Osteoblast (primary cell): Measurements from ENCODE around the gene UNC93B1. TPM values are rescaled to one million over a fixed set of nuclear protein-coding genes. Genes with fewer than 3 reads are reported as not detected.
"Not testable (repeated sequence)": the region's sequence is repeated elsewhere in the genome, so short reads cannot be mapped to it uniquely, and the experiment has no call there.

Source experiments
- DNase-seq: peaks from one replicate; pipeline ENCODE4 v3.0.0; 2011; ENCODE audit warnings: low spot score, mixed read lengths; ENCODE audit not compliant: insufficient read length; ENCODE audit errors: missing footprints
- H2AFZ ChIP-seq: 2 replicates; pipeline ENCODE4 v1.6.0; 2011; ENCODE audit warnings: mild to moderate bottlenecking, low read length
- H3K27ac ChIP-seq: 2 replicates; pipeline ENCODE4 v1.5.1; 2011; ENCODE audit warnings: mild to moderate bottlenecking, low read depth, low read length, moderate library complexity
- H3K27me3 ChIP-seq: 2 replicates; pipeline ENCODE4 v1.6.0; 2012; ENCODE audit warnings: mild to moderate bottlenecking, control low read depth, inconsistent platforms, low read length, moderate library complexity; ENCODE audit not compliant: insufficient read depth
- H3K36me3 ChIP-seq: 2 replicates; pipeline ENCODE4 v1.5.1; 2011; ENCODE audit warnings: mild to moderate bottlenecking, low read length, control low read depth, moderate library complexity; ENCODE audit not compliant: insufficient read depth
- H3K4me1 ChIP-seq: 2 replicates; pipeline ENCODE4 v1.5.1; 2011; ENCODE audit warnings: mild to moderate bottlenecking, low read length, control low read depth, moderate library complexity; ENCODE audit not compliant: insufficient read depth
- H3K4me2 ChIP-seq: 2 replicates; pipeline ENCODE4 v1.6.0; 2011; ENCODE audit warnings: mild to moderate bottlenecking, low read length; ENCODE audit not compliant: insufficient read depth
- H3K4me3 ChIP-seq: fragments of 200-600 bp; sonication (generic); 3 replicates; pipeline ENCODE4 v1.5.1; 2012; ENCODE audit warnings: mild to moderate bottlenecking, low read length, inconsistent platforms; ENCODE audit not compliant: insufficient read depth
- H3K79me2 ChIP-seq: 2 replicates; pipeline ENCODE4 v1.6.0; 2012; ENCODE audit warnings: mild to moderate bottlenecking, low read length, control low read depth, inconsistent platforms; ENCODE audit not compliant: insufficient read depth
- H3K9me3 ChIP-seq: 2 replicates; pipeline ENCODE4 v1.5.1; 2011; ENCODE audit warnings: low read depth, low read length, control low read depth
- H4K20me1 ChIP-seq: 2 replicates; pipeline ENCODE4 v1.6.0; 2012; ENCODE audit warnings: mild to moderate bottlenecking, low read length, control low read depth; ENCODE audit not compliant: insufficient read depth
- CTCF ChIP-seq: IDR thresholded peaks from 2 replicates; pipeline ENCODE4 v1.5.1; 2011; ENCODE audit warnings: mild to moderate bottlenecking, low read depth, low read length, moderate library complexity; ENCODE audit errors: extremely low read depth
- total RNA-seq: library from RNA; depleted of rRNA; stranded (reverse); fragments of >200 nt; gene quantifications from 2 replicates; pipeline ENCODE4 v1.2.3, GENCODE V29; 2012

Gene UNC93B1
- total RNA-seq, 1 donor: 39.8 TPM

GRCh38 chr11:67983951-67984350 lies 19.9 kb downstream of the UNC93B1 start:
- Histone ChIP-seq H3K36me3 (no peaks in the 10 kb centered on the region), H3K27ac (no peak overlapping the region), H3K4me3 (no peak overlapping the region), H3K27me3 (peaks cover 4% of the 10 kb centered on the region), H3K79me2 (no peaks in the 10 kb centered on the region), H3K9me3 (no peaks in the 10 kb centered on the region), H3K4me1 (no peaks in the 10 kb centered on the region), H3K4me2 (no peak overlapping the region), H4K20me1 (no peaks in the 10 kb centered on the region), H2AFZ (no peak overlapping the region)
- peak; percentile 15 for DNase-seq
- TF ChIP-seq CTCF: no peak

GRCh38 chr11:67982255-67982857 lies 21.5 kb downstream of the UNC93B1 start:
- H2AFZ ChIP-seq, DNase-seq, H3K36me3 ChIP-seq, H3K4me3 ChIP-seq, H3K27me3 ChIP-seq, H3K4me2 ChIP-seq, H3K27ac ChIP-seq, H3K9me3 ChIP-seq, H4K20me1 ChIP-seq, H3K79me2 ChIP-seq, H3K4me1 ChIP-seq: not testable (repeated sequence)

GRCh38 chr11:67981226-67981625 lies 22.7 kb downstream of the UNC93B1 start:
- peak; percentile 58 for DNase-seq
- H3K4me2 ChIP-seq, H3K4me3 ChIP-seq, H4K20me1 ChIP-seq, H2AFZ ChIP-seq, H3K79me2 ChIP-seq, H3K27me3 ChIP-seq, H3K27ac ChIP-seq, H3K36me3 ChIP-seq, H3K9me3 ChIP-seq, H3K4me1 ChIP-seq: not testable (repeated sequence)

GRCh38 chr11:67978766-67979418 lies 25.0 kb downstream of the UNC93B1 start:
- H2AFZ ChIP-seq, H3K4me2 ChIP-seq, H3K4me3 ChIP-seq, H3K9me3 ChIP-seq, H3K27ac ChIP-seq, H3K27me3 ChIP-seq, H3K4me1 ChIP-seq, H3K79me2 ChIP-seq, DNase-seq, H3K36me3 ChIP-seq, H4K20me1 ChIP-seq: not testable (repeated sequence)

- not testable (repeated sequence) for H3K36me3 ChIP-seq, H3K4me1 ChIP-seq, DNase-seq, H3K4me2 ChIP-seq, H3K9me3 ChIP-seq, H3K4me3 ChIP-seq, H2AFZ ChIP-seq, H3K79me2 ChIP-seq, H4K20me1 ChIP-seq, H3K27me3 ChIP-seq, H3K27ac ChIP-seq
Observed at GRCh38 chr11:67974746-67975145, 29.2 kb downstream of the UNC93B1 start.

GRCh38 chr11:67965830-67966348 lies 38.0 kb downstream of the UNC93B1 start:
- not testable (repeated sequence) for H3K36me3 ChIP-seq, H3K27me3 ChIP-seq, H3K4me2 ChIP-seq, H3K79me2 ChIP-seq, H3K27ac ChIP-seq, H4K20me1 ChIP-seq, H3K9me3 ChIP-seq, H3K4me1 ChIP-seq, H3K4me3 ChIP-seq, H2AFZ ChIP-seq, DNase-seq

- not testable (repeated sequence) for H3K79me2 ChIP-seq, H3K4me2 ChIP-seq, H3K4me3 ChIP-seq, H4K20me1 ChIP-seq, H3K36me3 ChIP-seq, H3K9me3 ChIP-seq, H3K27ac ChIP-seq, H3K27me3 ChIP-seq, H3K4me1 ChIP-seq, DNase-seq, H2AFZ ChIP-seq
Observed at GRCh38 chr11:67964746-67965145, 39.2 kb downstream of the UNC93B1 start.

GRCh38 chr11:67963879-67964278 lies 40.0 kb downstream of the UNC93B1 start:
- not testable (repeated sequence) for H3K27ac ChIP-seq, H3K4me1 ChIP-seq, H2AFZ ChIP-seq, H3K36me3 ChIP-seq, H4K20me1 ChIP-seq, H3K79me2 ChIP-seq, H3K27me3 ChIP-seq, H3K9me3 ChIP-seq, H3K4me3 ChIP-seq, H3K4me2 ChIP-seq, DNase-seq
